ENCODE data around the gene TOP2A. TPM values are rescaled to one million over a fixed set of nuclear protein-coding genes. Genes with fewer than 3 reads are reported as not detected.

Gene TOP2A
- total RNA-seq, 4 donors from 2014 or later = 11.8 to 32.2 (median 16.5) TPM

GRCh38 chr17:40352237-40352778 is 65.4 kb downstream of the TOP2A start:
- Histone ChIP-seq H3K4me3 (no peak overlapping the region), H3K27me3 (no peaks in the 10 kb centered on the region), H3K36me3 (peaks cover 0 to 82% (median 0%) of the 10 kb centered on the region in 3 donors), H3K27ac (peak overlapping the region in 3 of 4 donors; percentile 36 to 72 (median 69)), H3K4me1 (peaks cover 0 to 78% (median 11%) of the 10 kb centered on the region in 4 donors), H3K9me3 (no peaks in the 10 kb centered on the region)
- TF ChIP-seq, protein P1, sequence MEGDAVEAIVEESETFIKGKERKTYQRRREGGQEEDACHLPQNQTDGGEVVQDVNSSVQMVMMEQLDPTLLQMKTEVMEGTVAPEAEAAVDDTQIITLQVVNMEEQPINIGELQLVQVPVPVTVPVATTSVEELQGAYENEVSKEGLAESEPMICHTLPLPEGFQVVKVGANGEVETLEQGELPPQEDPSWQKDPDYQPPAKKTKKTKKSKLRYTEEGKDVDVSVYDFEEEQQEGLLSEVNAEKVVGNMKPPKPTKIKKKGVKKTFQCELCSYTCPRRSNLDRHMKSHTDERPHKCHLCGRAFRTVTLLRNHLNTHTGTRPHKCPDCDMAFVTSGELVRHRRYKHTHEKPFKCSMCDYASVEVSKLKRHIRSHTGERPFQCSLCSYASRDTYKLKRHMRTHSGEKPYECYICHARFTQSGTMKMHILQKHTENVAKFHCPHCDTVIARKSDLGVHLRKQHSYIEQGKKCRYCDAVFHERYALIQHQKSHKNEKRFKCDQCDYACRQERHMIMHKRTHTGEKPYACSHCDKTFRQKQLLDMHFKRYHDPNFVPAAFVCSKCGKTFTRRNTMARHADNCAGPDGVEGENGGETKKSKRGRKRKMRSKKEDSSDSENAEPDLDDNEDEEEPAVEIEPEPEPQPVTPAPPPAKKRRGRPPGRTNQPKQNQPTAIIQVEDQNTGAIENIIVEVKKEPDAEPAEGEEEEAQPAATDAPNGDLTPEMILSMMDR (IDR thresholded peaks at IDR 0.05) = no peak
- no peak for TF ChIP-seq POLR2A (IDR thresholded peaks at IDR 0.05)
- peak in 1 of 3 donors; percentile 59 for DNase-seq

DNA sequence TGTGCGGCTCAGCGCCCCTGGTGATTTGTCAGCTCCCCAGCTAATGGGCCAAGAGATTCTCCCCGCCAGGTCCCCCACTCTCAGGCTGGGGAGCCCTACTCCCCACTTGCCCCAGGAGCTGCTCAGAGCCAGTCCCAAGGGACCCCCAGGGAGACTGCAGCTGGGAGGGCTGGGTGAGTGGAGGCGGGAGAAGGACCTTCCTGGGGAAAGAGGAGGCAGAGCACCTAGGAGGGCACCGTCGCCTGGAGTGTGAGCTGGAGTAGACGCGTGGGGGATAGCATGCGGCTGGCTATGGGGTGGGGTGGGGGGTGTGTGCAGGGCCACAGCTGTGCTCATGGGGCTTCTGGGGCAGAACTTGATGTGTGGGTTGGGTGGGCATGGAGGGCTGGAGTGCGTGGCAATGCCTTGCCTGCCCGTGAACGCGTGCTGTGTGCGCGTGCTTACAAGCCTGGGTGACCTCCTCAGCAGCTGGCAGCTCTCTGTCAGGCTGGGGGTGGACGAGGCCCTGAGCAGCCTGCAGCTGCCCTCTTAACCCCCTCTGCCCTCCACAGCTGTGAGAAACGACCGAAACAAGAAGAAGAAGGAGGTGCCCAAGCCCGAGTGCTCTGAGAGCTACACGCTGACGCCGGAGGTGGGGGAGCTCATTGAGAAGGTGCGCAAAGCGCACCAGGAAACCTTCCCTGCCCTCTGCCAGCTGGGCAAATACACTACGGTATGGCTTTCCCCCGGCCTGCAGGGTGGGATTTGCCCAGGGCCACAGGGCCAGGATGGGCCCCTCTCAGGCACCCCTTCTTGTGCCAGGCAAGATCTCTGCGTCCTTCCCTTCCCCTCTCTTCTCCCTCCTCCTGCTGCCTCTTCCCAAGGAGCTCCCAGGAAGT is 66.1 kb downstream of the TOP2A start:
- Histone ChIP-seq H3K4me3 (no peak overlapping the region), H3K9me3 (no peaks in the 10 kb centered on the region), H3K4me1 (peaks cover 3 to 85% (median 17%) of the 10 kb centered on the region in 4 donors), H3K27me3 (no peaks in the 10 kb centered on the region), H3K27ac (peak overlapping the region in 3 of 4 donors; percentile 36 to 72 (median 69)), H3K36me3 (peaks cover 0 to 81% (median 0%) of the 10 kb centered on the region in 3 donors)
- DNase-seq = peak in 1 of 3 donors; percentile 49
- TF ChIP-seq, protein P1 (IDR thresholded peaks at IDR 0.05) = no peak
- no peak for TF ChIP-seq POLR2A (IDR thresholded peaks at IDR 0.05)

DNA sequence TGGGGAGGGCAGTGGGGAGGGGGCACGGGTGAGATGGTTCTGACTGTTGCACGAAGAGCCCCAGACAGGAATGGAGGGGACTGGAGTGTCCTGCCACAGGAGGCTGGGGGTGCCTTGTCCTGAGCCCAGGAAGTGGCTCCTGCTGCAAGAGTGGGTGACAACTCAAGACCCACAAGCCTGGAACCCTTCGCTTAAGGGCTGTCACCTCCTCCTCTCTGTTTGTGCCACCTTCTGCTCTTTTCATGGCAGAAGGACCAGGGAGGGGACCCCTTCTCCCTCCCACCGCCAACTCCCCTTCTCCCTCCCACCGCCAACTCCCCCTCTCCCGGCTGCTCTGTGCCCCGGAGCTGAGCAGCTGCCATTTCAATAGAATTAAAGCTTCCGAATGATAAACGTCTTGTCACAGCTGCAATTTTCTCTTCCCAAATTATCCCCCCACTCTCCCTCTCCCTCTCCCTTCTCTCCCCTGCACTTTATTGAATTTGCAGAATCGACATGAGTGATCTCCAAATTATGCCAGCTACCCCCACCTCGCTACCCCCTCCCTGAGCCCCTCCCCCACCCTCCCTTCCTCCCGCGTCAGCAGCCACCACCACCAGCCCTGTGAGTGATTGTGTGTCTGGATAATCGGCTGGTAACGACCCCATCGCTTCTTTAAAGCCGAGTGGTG is 66.9 kb downstream of the TOP2A start:
- Histone ChIP-seq H3K9me3 (no peaks in the 10 kb centered on the region), H3K4me1 (peaks cover 3 to 93% (median 22%) of the 10 kb centered on the region in 4 donors), H3K4me3 (no peak overlapping the region), H3K36me3 (peaks cover 0 to 74% (median 0%) of the 10 kb centered on the region in 3 donors), H3K27ac (peak overlapping the region in 2 of 4 donors; percentile 69 to 72), H3K27me3 (no peaks in the 10 kb centered on the region)
- DNase-seq = no peak
- TF ChIP-seq, protein P1 (IDR thresholded peaks at IDR 0.05) = no peak
- TF ChIP-seq POLR2A (IDR thresholded peaks at IDR 0.05) = no peak

DNA sequence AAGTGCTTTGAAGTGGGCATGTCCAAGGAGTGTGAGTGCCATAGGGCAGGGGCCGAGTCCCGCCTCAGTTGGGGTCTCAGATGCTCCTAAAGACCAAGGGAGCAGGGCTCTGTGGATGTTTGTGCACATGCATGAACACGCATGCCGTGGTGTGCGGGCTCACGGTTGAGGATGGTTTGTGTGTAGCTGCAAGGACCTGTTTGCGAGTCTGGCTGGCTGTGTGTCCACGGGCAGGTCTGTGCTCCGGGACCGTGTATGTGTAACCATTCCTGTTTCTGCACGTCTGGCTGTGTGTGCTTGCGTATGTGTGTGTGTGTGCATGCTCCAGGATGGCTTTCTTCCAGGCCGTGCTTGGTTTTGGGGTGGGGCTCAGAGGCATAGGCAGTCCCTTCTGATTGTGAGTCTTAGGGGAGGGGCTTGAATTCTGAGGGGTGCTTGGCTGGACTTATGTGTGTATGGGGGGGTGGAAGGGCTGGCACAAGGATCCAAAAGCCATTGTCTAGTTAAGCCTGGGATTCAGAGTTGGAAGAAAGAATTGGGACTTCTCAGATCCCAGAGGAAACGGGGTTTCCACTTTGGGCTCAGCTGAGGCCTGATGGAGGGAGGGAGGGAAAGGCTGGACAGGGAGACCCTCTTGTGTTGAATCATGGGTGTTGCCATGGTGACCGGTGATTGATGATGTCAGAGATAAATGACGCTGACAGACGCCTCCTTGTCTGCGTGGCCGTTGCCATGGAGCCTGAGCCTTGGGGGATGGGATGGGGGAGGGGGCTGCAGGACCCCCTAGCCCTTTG is 67.6 kb downstream of the TOP2A start:
- peak in 1 of 3 donors; percentile 53 for DNase-seq

More for the DNA sequence above, 67.6 kb downstream of the TOP2A start:
- Histone ChIP-seq H3K27me3 (no peaks in the 10 kb centered on the region), H3K9me3 (no peaks in the 10 kb centered on the region), H3K4me1 (peaks cover 3 to 90% (median 25%) of the 10 kb centered on the region in 4 donors), H3K36me3 (peaks cover 0 to 66% (median 0%) of the 10 kb centered on the region in 3 donors), H3K4me3 (no peak overlapping the region), H3K27ac (no peak overlapping the region)
- no peak for TF ChIP-seq POLR2A (IDR thresholded peaks at IDR 0.05)
- TF ChIP-seq, protein P1 (IDR thresholded peaks at IDR 0.05) = no peak
